ENCODE results near the gene EPAS1. TPM values are rescaled to one million over a fixed set of nuclear protein-coding genes. Genes with fewer than 3 reads are reported as not detected.

EPAS1 gene
- total and polyA plus RNA-seq, 9 of the 15 experiments (the other 6 are each of a cell fraction or from before 2014, with no cell fraction given) = 0.25 to 11.2 (median 4.1) TPM

DNA sequence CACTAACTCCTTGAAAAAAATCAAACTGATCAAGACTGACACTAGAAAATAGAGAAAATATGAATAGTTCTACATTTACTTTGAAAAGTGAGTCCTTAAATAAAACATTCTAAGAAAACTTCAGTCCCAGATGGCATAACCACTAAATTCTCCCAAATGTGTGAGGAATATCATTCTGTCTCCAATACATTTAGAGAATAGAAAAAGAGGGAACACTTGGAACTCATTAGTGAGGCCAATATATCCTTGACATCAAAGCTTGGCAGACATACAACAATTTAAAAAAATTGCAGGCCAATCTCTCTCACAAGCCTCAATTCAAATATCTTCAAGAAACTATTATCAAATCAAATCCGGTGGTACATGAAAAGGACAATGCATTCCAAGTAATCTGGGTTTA, 102.8 kb downstream of the EPAS1 start:
- Histone ChIP-seq H3K27me3 (ENCODE audit: control insufficient read depth in 2 of 2, insufficient read depth in 2 of 2, low read length in 2 of 2) (no peaks in the 10 kb centered on the region), H3K9me1 (ENCODE audit: control insufficient read depth, insufficient read depth, low read length) (no peaks in the 10 kb centered on the region), H3K4me3 (no peak overlapping the region), H3K4me2 (ENCODE audit: insufficient read depth, low read length) (no peak overlapping the region), H3K27ac (ENCODE audit: extremely low read depth, low read depth, low read length) (no peak overlapping the region), H4K20me1 (replicated peaks; ENCODE audit: control insufficient read depth, insufficient read depth, low read length) (no peaks in the 10 kb centered on the region), H3K79me2 (ENCODE audit: control insufficient read depth, insufficient read depth, low read length) (peaks cover 27% of the 10 kb centered on the region), H3K36me3 (ENCODE audit: control insufficient read depth, insufficient read depth, low read length) (peaks cover 7% of the 10 kb centered on the region; the same call in 2 of the 3 replicates), H2AFZ (ENCODE audit: low read depth, low read length) (no peak overlapping the region), H3K9ac (ENCODE audit: insufficient read depth in 1 of 2, low read depth in 2 of 2, low read length in 2 of 2) (no peak overlapping the region), H3K9me3 (replicated peaks; ENCODE audit: control insufficient read depth, insufficient read depth, low read depth, low read length) (no peaks in the 10 kb centered on the region), H3K4me1 (replicated peaks in 1 of 2; ENCODE audit: control insufficient read depth in 2 of 2, insufficient read depth in 2 of 2, low read length in 2 of 2) (no peaks in the 10 kb centered on the region)
- CTCF ChIA-PET (ENCODE audit: low intra/inter-chr PET ratio) = no interaction called here
- WGBS (ENCODE audit: insufficient coverage, low coverage, missing lambda C conversion rate) = 40% methylated on average over 1 of the region's 1 CpG
- no peak for DNase-seq (ENCODE audit: extremely low read depth in 1 of 4, low spot score in 3 of 4)
- TF ChIP-seq PPARD (CRISPR knock-in tag; IDR thresholded peaks at IDR 0.05) (no peak), ZNF347 (CRISPR knock-in tag; IDR thresholded peaks at IDR 0.05; ENCODE audit: low read depth) (no peak), NR2F6 (CRISPR knock-in tag; IDR thresholded peaks at IDR 0.05) (no peak), SPI1 (IDR thresholded peaks at IDR 0.05; ENCODE audit: borderline replicate concordance, low read depth, low read length) (no peak), JUND (IDR thresholded peaks at IDR 0.05; ENCODE audit: borderline replicate concordance, low read depth, low read length) (no peak), JUND (tag; IDR thresholded peaks at IDR 0.05; ENCODE audit: borderline replicate concordance, low read depth, low read length) (no peak), TEAD4 (IDR thresholded peaks at IDR 0.05; ENCODE audit: low read length) (no peak), TEAD4 (CRISPR knock-in tag; IDR thresholded peaks at IDR 0.05; ENCODE audit: borderline replicate concordance) (no peak)
- TF ChIP-seq, protein P1, sequence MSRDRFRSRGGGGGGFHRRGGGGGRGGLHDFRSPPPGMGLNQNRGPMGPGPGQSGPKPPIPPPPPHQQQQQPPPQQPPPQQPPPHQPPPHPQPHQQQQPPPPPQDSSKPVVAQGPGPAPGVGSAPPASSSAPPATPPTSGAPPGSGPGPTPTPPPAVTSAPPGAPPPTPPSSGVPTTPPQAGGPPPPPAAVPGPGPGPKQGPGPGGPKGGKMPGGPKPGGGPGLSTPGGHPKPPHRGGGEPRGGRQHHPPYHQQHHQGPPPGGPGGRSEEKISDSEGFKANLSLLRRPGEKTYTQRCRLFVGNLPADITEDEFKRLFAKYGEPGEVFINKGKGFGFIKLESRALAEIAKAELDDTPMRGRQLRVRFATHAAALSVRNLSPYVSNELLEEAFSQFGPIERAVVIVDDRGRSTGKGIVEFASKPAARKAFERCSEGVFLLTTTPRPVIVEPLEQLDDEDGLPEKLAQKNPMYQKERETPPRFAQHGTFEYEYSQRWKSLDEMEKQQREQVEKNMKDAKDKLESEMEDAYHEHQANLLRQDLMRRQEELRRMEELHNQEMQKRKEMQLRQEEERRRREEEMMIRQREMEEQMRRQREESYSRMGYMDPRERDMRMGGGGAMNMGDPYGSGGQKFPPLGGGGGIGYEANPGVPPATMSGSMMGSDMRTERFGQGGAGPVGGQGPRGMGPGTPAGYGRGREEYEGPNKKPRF (IDR thresholded peaks at IDR 0.05; ENCODE audit: low read depth, low read length) = no peak
- TF ChIP-seq, protein P2, sequence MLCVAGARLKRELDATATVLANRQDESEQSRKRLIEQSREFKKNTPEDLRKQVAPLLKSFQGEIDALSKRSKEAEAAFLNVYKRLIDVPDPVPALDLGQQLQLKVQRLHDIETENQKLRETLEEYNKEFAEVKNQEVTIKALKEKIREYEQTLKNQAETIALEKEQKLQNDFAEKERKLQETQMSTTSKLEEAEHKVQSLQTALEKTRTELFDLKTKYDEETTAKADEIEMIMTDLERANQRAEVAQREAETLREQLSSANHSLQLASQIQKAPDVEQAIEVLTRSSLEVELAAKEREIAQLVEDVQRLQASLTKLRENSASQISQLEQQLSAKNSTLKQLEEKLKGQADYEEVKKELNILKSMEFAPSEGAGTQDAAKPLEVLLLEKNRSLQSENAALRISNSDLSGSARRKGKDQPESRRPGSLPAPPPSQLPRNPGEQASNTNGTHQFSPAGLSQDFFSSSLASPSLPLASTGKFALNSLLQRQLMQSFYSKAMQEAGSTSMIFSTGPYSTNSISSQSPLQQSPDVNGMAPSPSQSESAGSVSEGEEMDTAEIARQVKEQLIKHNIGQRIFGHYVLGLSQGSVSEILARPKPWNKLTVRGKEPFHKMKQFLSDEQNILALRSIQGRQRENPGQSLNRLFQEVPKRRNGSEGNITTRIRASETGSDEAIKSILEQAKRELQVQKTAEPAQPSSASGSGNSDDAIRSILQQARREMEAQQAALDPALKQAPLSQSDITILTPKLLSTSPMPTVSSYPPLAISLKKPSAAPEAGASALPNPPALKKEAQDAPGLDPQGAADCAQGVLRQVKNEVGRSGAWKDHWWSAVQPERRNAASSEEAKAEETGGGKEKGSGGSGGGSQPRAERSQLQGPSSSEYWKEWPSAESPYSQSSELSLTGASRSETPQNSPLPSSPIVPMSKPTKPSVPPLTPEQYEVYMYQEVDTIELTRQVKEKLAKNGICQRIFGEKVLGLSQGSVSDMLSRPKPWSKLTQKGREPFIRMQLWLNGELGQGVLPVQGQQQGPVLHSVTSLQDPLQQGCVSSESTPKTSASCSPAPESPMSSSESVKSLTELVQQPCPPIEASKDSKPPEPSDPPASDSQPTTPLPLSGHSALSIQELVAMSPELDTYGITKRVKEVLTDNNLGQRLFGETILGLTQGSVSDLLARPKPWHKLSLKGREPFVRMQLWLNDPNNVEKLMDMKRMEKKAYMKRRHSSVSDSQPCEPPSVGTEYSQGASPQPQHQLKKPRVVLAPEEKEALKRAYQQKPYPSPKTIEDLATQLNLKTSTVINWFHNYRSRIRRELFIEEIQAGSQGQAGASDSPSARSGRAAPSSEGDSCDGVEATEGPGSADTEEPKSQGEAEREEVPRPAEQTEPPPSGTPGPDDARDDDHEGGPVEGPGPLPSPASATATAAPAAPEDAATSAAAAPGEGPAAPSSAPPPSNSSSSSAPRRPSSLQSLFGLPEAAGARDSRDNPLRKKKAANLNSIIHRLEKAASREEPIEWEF (CRISPR knock-in tag; IDR thresholded peaks at IDR 0.05) = no peak
- in situ Hi-C loops (cut with MboI) = no loop called here
- intact Hi-C loops (cut with micrococcal nuclease) = no loop called here
- no peak for FAIRE-seq
- ATAC-seq = no peak
- POLR2A ChIA-PET = no interaction called here
- no TSS peak for BruUV-seq (replicated peaks)
